Lung (tissue), 12 donors: ENCODE results near the gene SOX10. TPM values are rescaled to one million over a fixed set of nuclear protein-coding genes. Genes with fewer than 3 reads are reported as not detected.

Source experiments
- ATAC-seq: fragments of 200-7000 bp; cut with Tn5 transposase; one replicate; pipeline ENCODE4 v1.9.1; 2020; ENCODE audit warnings: moderate number of reproducible peaks; ENCODE audit not compliant: insufficient read depth, low FRiP score
- DNase-seq, 3 donors: peaks; one replicate each; pipeline ENCODE4 v3.0.0-alpha.2; 2013 to 2017
- H3K27ac ChIP-seq, 2 donors: one replicate each; pipeline ENCODE4 v1.5.1; 2013; ENCODE audit warnings: mild to moderate bottlenecking in 2 of 2, moderate library complexity in 2 of 2, control low read depth in 1 of 2, inconsistent platforms in 1 of 2, low read depth in 1 of 2, low read length in 1 of 2
- H3K27me3 ChIP-seq, 3 donors: one replicate each; pipeline ENCODE4 v1.5.1; 2013; ENCODE audit warnings: low read length in 2 of 3; ENCODE audit not compliant: control insufficient read depth in 3 of 3, insufficient read depth in 3 of 3
- H3K36me3 ChIP-seq, 4 donors: one replicate each; pipeline ENCODE4 v1.5.1; 2013; ENCODE audit warnings: low read length in 4 of 4, mild to moderate bottlenecking in 1 of 4, moderate library complexity in 1 of 4; ENCODE audit not compliant: control insufficient read depth in 4 of 4, insufficient read depth in 4 of 4
- H3K4me1 ChIP-seq, 5 donors: one replicate each; pipeline ENCODE4 v1.5.1; 2013; ENCODE audit warnings: low read length in 5 of 5, mild to moderate bottlenecking in 2 of 5, moderate library complexity in 1 of 5; ENCODE audit not compliant: control insufficient read depth in 5 of 5, insufficient read depth in 5 of 5
- H3K4me3 ChIP-seq: one replicate; pipeline ENCODE4 v1.5.1; 2013; ENCODE audit warnings: mild to moderate bottlenecking, control low read depth, moderate library complexity
- H3K9ac ChIP-seq, 2 donors: one replicate each; pipeline ENCODE4 v1.5.1; 2013; ENCODE audit warnings: low read length in 2 of 2, control low read depth in 1 of 2; ENCODE audit not compliant: insufficient read depth in 1 of 2
- H3K9me3 ChIP-seq, 4 donors: one replicate each; pipeline ENCODE4 v1.5.1; 2013; ENCODE audit warnings: low read length in 3 of 4, mild to moderate bottlenecking in 1 of 4, moderate library complexity in 1 of 4; ENCODE audit not compliant: control insufficient read depth in 4 of 4, insufficient read depth in 3 of 4
- WGBS, 2 donors: extraction: QIAGEN DNeasy Blood & Tissue Kit; methylation state at CpG; one replicate each; pipeline ENCODE4 v1.1.7; 2013; 5-methylcytosine and 5-hydroxymethylcytosine counted together
- polyA plus RNA-seq, 2 donors: library from polyadenylated mRNA; stranded (reverse); fragments of 200-250 nt; gene quantifications; one replicate each; pipeline ENCODE4 v1.2.1, GENCODE V29; 2013
- total RNA-seq, 2 donors: library from RNA; depleted of rRNA in 1 of 2; stranded (reverse); fragments of >200 nt in 1 of 2; gene quantifications; one replicate each; pipeline ENCODE4 v1.2.1, GENCODE V29; 2014 to 2021
- TF ChIP-seq, protein P1 (sequence below): IDR thresholded peaks from 2 replicates; pipeline ENCODE4 v1.5.1; 2012; ENCODE audit warnings: mild to moderate bottlenecking; ENCODE audit errors: control extremely low read depth, extremely low read depth
- donor health status: control.
- donor health status: control.
- donor health status: Bipolar disorder and iron deficiency.
- donor health status: healthy.
- donor health status: DM: yes; HTN: yes; CAD: no.

The SOX10 gene
- total and polyA plus RNA-seq, 4 donors, result 0.10 to 0.54 TPM; not detected in 2

DNA sequence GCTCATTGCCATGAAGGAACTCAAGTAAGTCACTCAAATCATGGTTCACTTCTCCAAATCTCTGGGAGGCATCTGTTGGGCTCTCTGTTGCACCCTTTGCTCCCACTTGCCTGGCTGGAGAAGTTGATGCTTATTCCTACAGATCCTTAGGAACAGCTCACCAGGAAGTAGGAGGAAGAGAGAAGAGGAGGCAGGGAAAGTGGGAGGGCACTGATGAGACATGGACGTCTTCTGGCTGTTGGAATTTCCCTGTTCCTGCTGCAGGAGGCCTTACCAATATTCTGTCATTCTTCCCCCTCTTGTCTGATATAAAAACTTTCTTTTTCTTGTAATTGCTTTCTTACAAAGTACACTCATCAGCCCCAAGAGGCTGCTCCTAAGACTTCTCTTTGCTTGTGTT is 17.2 kb downstream of the SOX10 start:
- H3K4me3 ChIP-seq, result no peak overlapping the region
- H3K9ac ChIP-seq, result no peak overlapping the region
- TF ChIP-seq, protein P1, sequence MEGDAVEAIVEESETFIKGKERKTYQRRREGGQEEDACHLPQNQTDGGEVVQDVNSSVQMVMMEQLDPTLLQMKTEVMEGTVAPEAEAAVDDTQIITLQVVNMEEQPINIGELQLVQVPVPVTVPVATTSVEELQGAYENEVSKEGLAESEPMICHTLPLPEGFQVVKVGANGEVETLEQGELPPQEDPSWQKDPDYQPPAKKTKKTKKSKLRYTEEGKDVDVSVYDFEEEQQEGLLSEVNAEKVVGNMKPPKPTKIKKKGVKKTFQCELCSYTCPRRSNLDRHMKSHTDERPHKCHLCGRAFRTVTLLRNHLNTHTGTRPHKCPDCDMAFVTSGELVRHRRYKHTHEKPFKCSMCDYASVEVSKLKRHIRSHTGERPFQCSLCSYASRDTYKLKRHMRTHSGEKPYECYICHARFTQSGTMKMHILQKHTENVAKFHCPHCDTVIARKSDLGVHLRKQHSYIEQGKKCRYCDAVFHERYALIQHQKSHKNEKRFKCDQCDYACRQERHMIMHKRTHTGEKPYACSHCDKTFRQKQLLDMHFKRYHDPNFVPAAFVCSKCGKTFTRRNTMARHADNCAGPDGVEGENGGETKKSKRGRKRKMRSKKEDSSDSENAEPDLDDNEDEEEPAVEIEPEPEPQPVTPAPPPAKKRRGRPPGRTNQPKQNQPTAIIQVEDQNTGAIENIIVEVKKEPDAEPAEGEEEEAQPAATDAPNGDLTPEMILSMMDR, result no peak
- H3K27ac ChIP-seq, result no peak overlapping the region
- no peaks in the 10 kb centered on the region for H3K27me3 ChIP-seq
- H3K4me1 ChIP-seq, result peaks cover 0 to under 1% (median 0%) of the 10 kb centered on the region in 5 donors
- 66 to 70% methylated on average over 1 of the region's 1 CpG for WGBS, 2 donors
- H3K36me3 ChIP-seq, result peaks cover 3 to 38% (median 21%) of the 10 kb centered on the region in 4 donors
- ATAC-seq, result no peak
- no peaks in the 10 kb centered on the region for H3K9me3 ChIP-seq
- no peak for DNase-seq

DNA sequence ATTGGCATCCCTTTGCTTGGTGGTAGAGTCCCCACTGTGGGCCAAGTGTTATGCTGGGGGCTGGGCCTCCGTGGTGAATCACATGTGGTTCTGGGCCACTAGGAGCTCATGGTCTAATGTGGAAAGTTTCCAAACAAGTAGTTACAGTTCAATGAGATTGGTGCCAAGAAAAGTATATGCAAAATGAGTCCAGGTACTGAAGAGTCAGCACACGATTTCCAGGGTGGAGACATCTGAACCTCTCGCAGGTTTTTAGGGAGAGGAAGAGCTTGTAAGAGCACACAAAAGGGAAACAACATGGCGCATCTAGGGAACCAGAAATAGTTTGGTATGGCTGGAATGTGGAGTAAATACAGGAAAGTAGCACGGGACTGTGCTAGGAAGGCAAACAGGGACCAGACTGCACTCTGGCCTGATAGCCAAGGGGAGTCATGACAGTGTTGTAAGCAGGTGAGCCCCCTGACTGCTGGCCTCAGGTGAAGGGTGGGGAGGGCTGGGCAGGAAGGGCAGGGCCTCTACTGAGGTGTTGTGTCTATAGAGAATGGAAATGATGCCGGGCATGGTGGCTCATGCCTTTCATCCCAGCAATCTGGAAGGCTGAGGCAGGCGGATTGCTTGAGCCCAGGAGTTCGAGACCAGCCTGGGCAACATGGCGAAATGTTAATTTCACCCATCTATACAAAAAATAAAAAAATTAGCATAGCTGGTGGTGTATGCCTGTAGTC is 18.3 kb downstream of the SOX10 start:
- 79 to 87% methylated on average over 9 of the region's 9 CpGs for WGBS, 2 donors
- peaks cover 5 to 44% (median 31%) of the 10 kb centered on the region in 4 donors for H3K36me3 ChIP-seq
- no peaks in the 10 kb centered on the region for H3K9me3 ChIP-seq
- no peak overlapping the region for H3K4me3 ChIP-seq
- TF ChIP-seq, protein P1, result no peak
- H3K27me3 ChIP-seq, result no peaks in the 10 kb centered on the region
- H3K9ac ChIP-seq, result no peak overlapping the region
- ATAC-seq (no peak), DNase-seq (no peak)
- H3K27ac ChIP-seq, result no peak overlapping the region
- no peaks in the 10 kb centered on the region for H3K4me1 ChIP-seq

DNA sequence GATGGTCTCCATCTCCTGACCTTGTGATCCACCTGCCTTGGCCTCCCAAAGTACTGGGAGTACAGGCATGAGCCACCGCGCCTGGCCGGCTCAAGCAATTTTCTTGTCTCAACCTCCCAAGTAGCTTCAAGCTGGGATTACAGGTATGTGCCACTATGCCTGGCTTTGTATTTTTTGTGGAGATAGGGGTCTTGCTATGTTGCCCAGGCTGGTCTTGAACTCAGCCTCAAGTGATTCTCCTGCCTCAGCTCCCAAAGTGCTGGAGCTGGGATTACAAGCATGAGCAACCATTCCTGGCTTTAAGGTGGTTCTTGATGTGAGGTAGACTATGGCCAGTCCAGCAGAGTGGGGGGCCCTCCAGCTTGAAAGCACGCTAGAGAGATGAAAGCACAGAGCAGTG is 23.3 kb downstream of the SOX10 start:
- DNase-seq (no peak), ATAC-seq (no peak)
- WGBS, 2 donors, result 98 to 100% methylated on average over 4 of the region's 4 CpGs
- TF ChIP-seq, protein P1, result no peak
- Histone ChIP-seq H3K27ac (no peak overlapping the region), H3K9me3 (no peaks in the 10 kb centered on the region), H3K27me3 (no peaks in the 10 kb centered on the region), H3K9ac (no peak overlapping the region), H3K4me3 (no peak overlapping the region), H3K36me3 (peaks cover 10 to 52% (median 40%) of the 10 kb centered on the region in 4 donors), H3K4me1 (no peaks in the 10 kb centered on the region)
